ENCODE results near the gene FBXL7. TPM values are rescaled to one million over a fixed set of nuclear protein-coding genes. Genes with fewer than 3 reads are reported as not detected.

Gene FBXL7
- total and polyA plus RNA-seq, 4 donors, result 1.9 to 15.5 (median 6.6) TPM

- DNase-seq, result no peak
- WGBS, 2 donors, result 94 to 96% methylated on average over 7 of the region's 7 CpGs
- H3K27ac ChIP-seq (ENCODE audit: low read depth in 1 of 2, low read length in 1 of 2), result no peak overlapping the region
- H3K4me3 ChIP-seq, result no peak overlapping the region
- H3K9me3 ChIP-seq (ENCODE audit: control insufficient read depth in 4 of 4, insufficient read depth in 3 of 4, low read length in 3 of 4), result no peaks in the 10 kb centered on the region
- no peaks in the 10 kb centered on the region for H3K36me3 ChIP-seq (ENCODE audit: control insufficient read depth in 4 of 4, insufficient read depth in 4 of 4, low read length in 4 of 4)
- H3K4me1 ChIP-seq (ENCODE audit: control insufficient read depth in 5 of 5, insufficient read depth in 5 of 5, low read length in 5 of 5), result no peaks in the 10 kb centered on the region
- TF ChIP-seq CTCF (IDR thresholded peaks at IDR 0.05; ENCODE audit: control extremely low read depth, extremely low read depth), result no peak
- no peaks in the 10 kb centered on the region for H3K27me3 ChIP-seq (ENCODE audit: control insufficient read depth in 3 of 3, insufficient read depth in 3 of 3, low read length in 2 of 3)
- H3K9ac ChIP-seq (ENCODE audit: insufficient read depth in 1 of 2, low read length in 2 of 2), result no peak overlapping the region
- ATAC-seq (ENCODE audit: insufficient read depth, low FRiP score), result no peak
Observed at GRCh38 chr5:15475367-15475766, 24.6 kb upstream of the FBXL7 start.

DNA sequence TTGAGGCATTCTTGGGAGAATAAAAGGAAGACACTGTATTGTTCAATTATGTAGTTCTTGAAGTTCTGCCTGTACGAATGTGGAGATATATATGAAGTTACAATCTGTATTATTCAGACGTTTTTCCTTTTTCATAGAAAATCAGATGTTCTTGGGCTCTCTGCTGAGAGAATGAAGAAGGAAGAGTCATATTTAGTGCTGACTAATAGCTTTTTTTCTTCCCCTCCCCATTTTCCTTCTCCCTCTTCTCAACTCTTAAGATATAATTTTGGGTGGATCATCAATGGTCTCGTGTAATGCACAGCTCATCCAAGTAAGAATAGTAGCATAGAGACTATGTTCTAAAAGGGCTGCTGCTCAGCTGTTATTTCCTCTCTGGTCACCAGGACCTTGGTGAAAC, 23.0 kb upstream of the FBXL7 start:
- ATAC-seq (ENCODE audit: insufficient read depth, low FRiP score), result no peak
- Histone ChIP-seq H3K9me3 (ENCODE audit: control insufficient read depth in 4 of 4, insufficient read depth in 3 of 4, low read length in 3 of 4) (no peaks in the 10 kb centered on the region), H3K4me1 (ENCODE audit: control insufficient read depth in 5 of 5, insufficient read depth in 5 of 5, low read length in 5 of 5) (no peaks in the 10 kb centered on the region), H3K9ac (ENCODE audit: insufficient read depth in 1 of 2, low read length in 2 of 2) (no peak overlapping the region), H3K27me3 (ENCODE audit: control insufficient read depth in 3 of 3, insufficient read depth in 3 of 3, low read length in 2 of 3) (no peaks in the 10 kb centered on the region), H3K27ac (ENCODE audit: low read depth in 1 of 2, low read length in 1 of 2) (no peak overlapping the region), H3K36me3 (ENCODE audit: control insufficient read depth in 4 of 4, insufficient read depth in 4 of 4, low read length in 4 of 4) (peaks cover 0 to 1% (median 0%) of the 10 kb centered on the region in 4 donors), H3K4me3 (no peak overlapping the region)
- no peak for DNase-seq
- no peak for TF ChIP-seq CTCF (IDR thresholded peaks at IDR 0.05; ENCODE audit: control extremely low read depth, extremely low read depth)
- WGBS, 2 donors, result 92 to 96% methylated on average over 3 of the region's 3 CpGs

DNA sequence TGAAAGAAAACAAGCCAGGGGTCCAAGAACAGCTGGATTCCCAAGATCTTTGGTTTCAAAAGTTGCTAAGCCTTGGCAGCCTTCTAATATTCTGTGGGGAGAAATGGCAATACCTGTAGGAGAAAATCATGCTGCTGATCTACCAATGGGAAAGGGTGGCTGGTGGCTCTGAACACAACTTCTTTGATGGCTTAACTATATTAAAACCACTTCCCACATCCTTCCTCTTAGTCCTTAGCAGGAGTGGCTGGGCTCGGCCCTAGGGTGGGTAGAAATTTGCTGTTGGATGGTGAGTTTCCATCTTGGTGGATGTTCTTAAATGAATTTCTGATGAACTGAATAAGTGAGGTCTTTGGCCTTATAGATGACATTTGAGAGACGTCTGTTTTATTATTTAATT, 19.5 kb upstream of the FBXL7 start:
- H3K9ac ChIP-seq (ENCODE audit: insufficient read depth in 1 of 2, low read length in 2 of 2), result no peak overlapping the region
- no peaks in the 10 kb centered on the region for H3K27me3 ChIP-seq (ENCODE audit: control insufficient read depth in 3 of 3, insufficient read depth in 3 of 3, low read length in 2 of 3)
- H3K4me3 ChIP-seq, result no peak overlapping the region
- H3K9me3 ChIP-seq (ENCODE audit: control insufficient read depth in 4 of 4, insufficient read depth in 3 of 4, low read length in 3 of 4), result no peaks in the 10 kb centered on the region
- H3K36me3 ChIP-seq (ENCODE audit: control insufficient read depth in 4 of 4, insufficient read depth in 4 of 4, low read length in 4 of 4), result peaks cover 0 to 1% (median 0%) of the 10 kb centered on the region in 4 donors
- peaks cover 0 to 19% (median 2%) of the 10 kb centered on the region in 5 donors for H3K4me1 ChIP-seq (ENCODE audit: control insufficient read depth in 5 of 5, insufficient read depth in 5 of 5, low read length in 5 of 5)
- 55 to 74% methylated on average over 2 of the region's 2 CpGs for WGBS, 2 donors
- DNase-seq, result no peak
- no peak overlapping the region for H3K27ac ChIP-seq (ENCODE audit: low read depth in 1 of 2, low read length in 1 of 2)
- TF ChIP-seq CTCF (IDR thresholded peaks at IDR 0.05; ENCODE audit: control extremely low read depth, extremely low read depth), result no peak
- ATAC-seq (ENCODE audit: insufficient read depth, low FRiP score), result no peak
